ENCODE results near the gene EPAS1. TPM values are rescaled to one million over a fixed set of nuclear protein-coding genes. Genes with fewer than 3 reads are reported as not detected.

The EPAS1 gene
- total and polyA plus RNA-seq, 9 of the 15 experiments (the other 6 are each of a cell fraction or from before 2014, with no cell fraction given): 0.25 to 11.2 (median 4.1) TPM

- CTCF ChIA-PET (ENCODE audit: low intra/inter-chr PET ratio): no interaction called here
These were observed 95.5 kb downstream of the EPAS1 start for GRCh38 chr2:46392561-46393346.

GRCh38 chr2:46393347-46393820 lies 96.2 kb downstream of the EPAS1 start:
- POLR2A ChIA-PET: interaction anchor here (1.5 kb wide), 1 partner anchor 13 kb away, joined by 3 read pairs; no protein-coding TSS in a partner anchor
- in situ Hi-C loops (cut with MboI): no loop called here
- H3K4me1 ChIP-seq (replicated peaks in 1 of 2; ENCODE audit: control insufficient read depth in 2 of 2, insufficient read depth in 2 of 2, low read length in 2 of 2): no peaks in the 10 kb centered on the region
- no peaks in the 10 kb centered on the region for H4K20me1 ChIP-seq (replicated peaks; ENCODE audit: control insufficient read depth, insufficient read depth, low read length)
- 72% methylated on average over 10 of the region's 12 CpGs for WGBS (ENCODE audit: insufficient coverage, low coverage, missing lambda C conversion rate)
- H3K36me3 ChIP-seq (ENCODE audit: control insufficient read depth, insufficient read depth, low read length): peaks cover 18% of the 10 kb centered on the region; the same call in 2 of the 3 replicates
- DNase-seq (ENCODE audit: extremely low read depth in 1 of 4, low spot score in 3 of 4) (no peak), ATAC-seq (no peak), FAIRE-seq (no peak)
- no peak overlapping the region for H2AFZ ChIP-seq (ENCODE audit: low read depth, low read length)
- peaks cover 9% of the 10 kb centered on the region; the same call in 2 of the 3 replicates for H3K79me2 ChIP-seq (ENCODE audit: control insufficient read depth, insufficient read depth, low read length)
- intact Hi-C loops (cut with micrococcal nuclease): no loop called here
- no peak overlapping the region for H3K27ac ChIP-seq (ENCODE audit: extremely low read depth, low read depth, low read length)
- no peaks in the 10 kb centered on the region for H3K9me1 ChIP-seq (ENCODE audit: control insufficient read depth, insufficient read depth, low read length)
- no TSS peak for BruUV-seq (replicated peaks)
- CTCF ChIA-PET (ENCODE audit: low intra/inter-chr PET ratio): no interaction called here
- H3K4me3 ChIP-seq: no peak overlapping the region
- H3K9me3 ChIP-seq (replicated peaks; ENCODE audit: control insufficient read depth, insufficient read depth, low read depth, low read length): no peaks in the 10 kb centered on the region
- H3K9ac ChIP-seq (ENCODE audit: insufficient read depth in 1 of 2, low read depth in 2 of 2, low read length in 2 of 2): no peak overlapping the region
- no peaks in the 10 kb centered on the region for H3K27me3 ChIP-seq (ENCODE audit: control insufficient read depth in 2 of 2, insufficient read depth in 2 of 2, low read length in 2 of 2)
- no peak overlapping the region for H3K4me2 ChIP-seq (ENCODE audit: insufficient read depth, low read length)
- TF ChIP-seq NFXL1 (CRISPR knock-in tag; IDR thresholded peaks at IDR 0.05) (no peak), ZBTB17 (CRISPR knock-in tag; IDR thresholded peaks at IDR 0.05) (no peak), JUND (IDR thresholded peaks at IDR 0.05; ENCODE audit: borderline replicate concordance, low read depth, low read length) (no peak), JUND (tag; IDR thresholded peaks at IDR 0.05; ENCODE audit: borderline replicate concordance, low read depth, low read length) (no peak), BRF2 (IDR thresholded peaks at IDR 0.05; ENCODE audit: borderline replicate concordance, insufficient read depth, insufficient read length) (no peak), ZNF592 (IDR thresholded peaks at IDR 0.05) (no peak), PPARD (CRISPR knock-in tag; IDR thresholded peaks at IDR 0.05) (no peak), BRCA1 (IDR thresholded peaks at IDR 0.05) (no peak), BRCA1 (CRISPR knock-in tag; IDR thresholded peaks at IDR 0.05) (no peak)

More at GRCh38 chr2:46392561-46393346, 95.5 kb downstream of the EPAS1 start:
- no peaks in the 10 kb centered on the region for H3K4me1 ChIP-seq (replicated peaks in 1 of 2; ENCODE audit: control insufficient read depth in 2 of 2, insufficient read depth in 2 of 2, low read length in 2 of 2)
- no peaks in the 10 kb centered on the region for H3K9me3 ChIP-seq (replicated peaks; ENCODE audit: control insufficient read depth, insufficient read depth, low read depth, low read length)
- ATAC-seq (no peak), DNase-seq (ENCODE audit: extremely low read depth in 1 of 4, low spot score in 3 of 4) (no peak), FAIRE-seq (no peak)
- H3K79me2 ChIP-seq (ENCODE audit: control insufficient read depth, insufficient read depth, low read length): peaks cover 3% of the 10 kb centered on the region; the same call in 1 of the 3 replicates
- intact Hi-C loops (cut with micrococcal nuclease) (no loop called here), in situ Hi-C loops (cut with MboI) (no loop called here)
- peaks cover 18% of the 10 kb centered on the region; the same call in 2 of the 3 replicates for H3K36me3 ChIP-seq (ENCODE audit: control insufficient read depth, insufficient read depth, low read length)
- BruUV-seq (replicated peaks): no TSS peak
- H2AFZ ChIP-seq (ENCODE audit: low read depth, low read length): no peak overlapping the region
- no peak overlapping the region for H3K9ac ChIP-seq (ENCODE audit: insufficient read depth in 1 of 2, low read depth in 2 of 2, low read length in 2 of 2)
- H3K27ac ChIP-seq (ENCODE audit: extremely low read depth, low read depth, low read length): no peak overlapping the region
- TF ChIP-seq CBX2 (IDR thresholded peaks at IDR 0.05; ENCODE audit: insufficient read depth, low read length, poor library complexity, severe bottlenecking) (no peak), NR3C1 (CRISPR knock-in tag; IDR thresholded peaks at IDR 0.05) (no peak)
- no peak overlapping the region for H3K4me2 ChIP-seq (ENCODE audit: insufficient read depth, low read length)
- POLR2A ChIA-PET: no interaction called here
- no peaks in the 10 kb centered on the region for H3K9me1 ChIP-seq (ENCODE audit: control insufficient read depth, insufficient read depth, low read length)
- H4K20me1 ChIP-seq (replicated peaks; ENCODE audit: control insufficient read depth, insufficient read depth, low read length): no peaks in the 10 kb centered on the region
- 70% methylated on average over 12 of the region's 12 CpGs for WGBS (ENCODE audit: insufficient coverage, low coverage, missing lambda C conversion rate)
- no peaks in the 10 kb centered on the region for H3K27me3 ChIP-seq (ENCODE audit: control insufficient read depth in 2 of 2, insufficient read depth in 2 of 2, low read length in 2 of 2)
- no peak overlapping the region for H3K4me3 ChIP-seq
